Dermis blood vessel endothelial cell (primary cell): Measurements from ENCODE around the gene SCARF1. TPM values are rescaled to one million over a fixed set of nuclear protein-coding genes. Genes with fewer than 3 reads are reported as not detected.

ENCODE experiments used
- DNase-seq: peaks from one replicate; pipeline ENCODE4 v3.0.0; 2010
- total RNA-seq: library from RNA; depleted of rRNA; stranded (reverse); fragments of >200 nt; gene quantifications from 2 replicates; pipeline ENCODE4 v1.2.3, GENCODE V29; 2014

SCARF1 gene
- total RNA-seq, 1 donor from 2014 or later: 172 TPM

DNA sequence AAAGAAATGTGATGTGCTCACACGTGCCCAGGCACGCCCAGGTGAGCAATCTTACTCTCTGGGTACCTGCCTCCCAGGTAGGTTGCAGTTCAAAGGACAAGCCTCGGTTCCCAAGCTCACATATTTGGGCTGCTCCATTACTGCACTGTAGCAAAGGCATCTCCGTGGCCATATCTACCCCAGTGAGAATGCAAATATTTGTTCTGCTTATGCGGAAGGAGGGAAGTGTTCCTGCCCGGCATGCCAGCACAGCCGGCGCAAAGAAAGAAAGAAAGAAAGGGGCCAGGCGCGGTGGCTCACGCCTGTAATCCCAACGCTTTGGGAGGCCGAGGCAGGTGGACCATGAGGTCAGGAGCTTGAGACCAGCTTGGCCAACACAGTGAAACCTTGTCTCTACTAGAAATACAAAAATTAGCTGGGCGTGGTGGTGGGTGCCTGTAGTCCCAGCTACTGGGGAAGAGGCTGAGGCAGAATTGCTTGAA lies 47.6 kb downstream of the SCARF1 start:
- DNase-seq: no peak

DNA sequence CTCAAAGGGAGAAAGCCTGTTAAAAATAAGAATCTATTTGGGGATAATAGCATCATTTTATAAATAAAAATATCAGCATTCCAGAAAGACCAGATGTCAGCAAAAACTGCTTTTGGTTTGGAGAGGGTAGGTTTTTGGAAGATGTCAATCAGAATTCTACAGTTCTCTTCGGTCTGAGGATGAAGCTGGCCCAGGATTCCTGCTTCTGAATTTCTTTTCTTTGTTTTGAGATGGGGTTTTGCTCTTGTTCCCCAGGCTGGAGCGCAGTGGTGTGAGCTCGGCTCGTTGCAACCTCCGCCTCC lies 52.0 kb downstream of the SCARF1 start:
- DNase-seq: no peak

DNA sequence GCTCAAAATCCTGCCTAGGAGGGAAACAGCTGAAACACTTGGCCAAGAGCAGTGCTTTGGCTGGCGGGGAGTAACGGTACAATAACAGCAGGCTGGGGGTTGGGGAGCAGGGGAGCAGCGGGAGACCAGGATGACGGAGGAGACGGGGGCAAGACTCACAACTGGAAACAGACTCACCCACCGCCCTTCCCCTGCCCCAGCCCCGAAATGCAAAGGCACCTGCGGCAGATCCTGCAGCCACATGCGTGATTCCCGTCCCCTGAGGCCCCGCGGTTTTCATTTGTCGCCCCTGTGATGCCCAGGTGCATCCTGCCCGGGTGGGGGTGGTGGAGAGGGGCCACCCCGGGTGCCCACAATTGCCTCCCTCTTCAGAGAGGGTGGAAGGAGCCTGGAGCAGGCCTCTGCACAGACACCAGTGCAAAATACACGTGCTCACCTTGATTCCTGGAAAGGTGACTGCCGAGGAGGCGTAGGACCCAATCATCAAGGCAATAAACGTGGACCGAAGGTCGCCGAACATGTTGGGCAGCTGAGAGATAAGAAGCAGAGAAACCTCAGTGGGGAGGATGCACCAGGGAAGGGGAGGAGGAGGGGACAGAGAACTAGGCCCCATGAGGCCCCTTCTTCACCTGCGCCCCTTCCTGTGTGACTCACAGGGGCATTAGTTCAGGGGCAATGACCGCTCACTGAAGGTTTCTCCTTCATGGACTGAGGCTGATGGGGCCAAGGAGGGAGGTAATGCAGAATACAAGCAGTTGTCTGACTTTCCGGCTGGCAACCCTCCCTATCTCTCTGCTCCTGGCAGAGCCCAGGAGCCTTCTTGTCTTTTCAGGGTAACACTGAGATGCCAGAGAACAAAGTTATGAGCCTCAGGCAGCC lies 52.5 kb downstream of the SCARF1 start:
- no peak for DNase-seq

DNA sequence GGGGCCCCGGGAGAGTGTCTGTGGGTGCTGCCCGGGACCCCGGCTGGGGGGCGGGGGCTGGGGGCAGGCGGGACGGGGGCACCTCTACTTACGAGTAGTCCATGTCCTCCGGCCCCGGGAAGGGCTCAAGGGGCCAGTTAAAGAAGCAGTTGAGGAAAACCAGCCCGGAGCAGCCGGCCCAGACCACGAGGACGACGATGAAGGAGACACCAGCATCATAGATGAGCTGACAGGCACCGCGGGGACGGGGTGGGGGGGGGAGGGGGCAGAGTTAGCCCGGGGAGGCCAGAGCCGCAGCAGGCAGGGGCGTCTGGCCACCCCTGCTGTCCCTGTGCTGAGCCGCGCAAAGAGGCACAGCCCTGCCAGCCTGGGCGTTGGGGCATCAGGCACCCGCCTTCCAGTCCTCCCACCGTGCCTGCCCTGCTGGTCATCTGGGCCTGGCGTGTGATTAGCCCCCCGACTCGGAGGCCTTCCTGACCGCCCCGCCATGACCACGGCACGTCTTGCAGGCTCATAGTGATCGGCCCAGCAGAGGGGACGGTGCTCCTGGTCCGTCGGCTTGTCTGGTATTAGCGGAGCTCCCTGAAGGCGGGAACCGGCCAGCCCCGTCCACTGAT lies 54.0 kb downstream of the SCARF1 start:
- no peak for DNase-seq

DNA sequence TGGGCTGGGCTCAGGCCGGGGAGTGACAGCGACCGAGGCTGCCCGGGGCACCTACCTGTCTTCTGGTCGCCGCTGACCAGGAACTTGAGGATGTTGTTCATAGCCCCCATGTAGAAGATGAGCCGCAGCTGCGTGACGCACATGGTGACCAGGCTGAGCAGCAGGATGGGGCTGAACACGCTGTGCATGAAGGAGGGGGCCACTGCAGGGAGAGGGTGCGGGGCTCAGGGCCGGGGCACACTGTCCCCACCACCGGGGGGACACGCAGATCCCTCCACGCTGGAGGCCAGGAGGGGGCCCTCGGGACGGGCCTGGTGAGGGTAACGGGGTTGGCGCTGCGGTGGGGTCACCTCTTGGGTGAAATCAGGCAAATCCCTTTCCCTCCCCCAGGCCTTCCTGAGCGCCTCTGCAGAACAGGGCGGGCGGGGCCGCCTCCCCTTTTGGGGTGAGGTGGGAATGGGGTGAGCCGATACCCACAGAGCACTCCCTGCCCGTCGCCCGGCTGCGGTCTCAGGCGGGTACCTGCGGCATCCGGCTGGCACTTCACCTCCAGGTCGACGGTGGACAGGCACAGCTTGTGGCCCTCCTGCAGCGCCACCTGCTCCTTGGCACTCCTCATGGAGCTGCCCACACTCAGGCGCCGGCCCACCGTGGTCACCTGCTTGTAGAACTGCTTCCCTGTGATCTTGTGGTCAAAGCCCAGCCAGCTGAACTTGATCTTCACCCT lies 54.6 kb downstream of the SCARF1 start:
- DNase-seq: no peak

DNA sequence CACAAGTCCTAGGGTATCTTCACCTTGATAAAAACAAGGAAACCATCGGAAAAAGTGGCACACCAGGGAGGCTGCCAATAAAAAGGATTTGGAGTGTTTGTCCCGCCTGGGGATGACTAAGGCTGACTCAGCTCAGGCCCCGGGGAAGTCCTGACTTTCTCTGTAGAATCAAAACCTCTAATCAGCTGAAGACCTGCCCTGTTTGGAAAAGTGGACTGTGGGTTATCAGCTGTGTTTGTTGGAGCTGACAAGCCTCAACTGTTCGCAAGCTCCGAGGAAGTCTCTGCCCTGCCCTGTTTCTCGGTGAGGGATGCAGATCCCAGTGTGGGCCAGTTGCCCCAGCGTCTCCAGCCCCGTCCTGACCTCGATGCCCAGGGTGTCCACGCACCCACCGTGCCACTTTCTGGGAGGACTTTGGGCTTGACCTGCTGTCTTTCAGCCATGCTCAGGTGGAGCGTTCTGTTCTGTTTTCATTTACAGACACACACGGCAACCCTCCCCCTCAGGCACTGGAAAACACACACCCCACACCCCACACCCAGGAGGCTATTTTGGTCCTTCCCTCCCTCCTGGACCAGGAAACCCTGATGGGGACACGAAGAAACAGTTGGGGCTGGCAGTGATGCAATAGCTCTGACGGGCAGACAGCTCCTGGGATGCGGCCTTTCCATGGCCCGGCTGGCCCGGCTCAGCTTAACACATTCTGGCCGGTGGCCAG lies 55.3 kb downstream of the SCARF1 start:
- peak; percentile 93 for DNase-seq

DNA sequence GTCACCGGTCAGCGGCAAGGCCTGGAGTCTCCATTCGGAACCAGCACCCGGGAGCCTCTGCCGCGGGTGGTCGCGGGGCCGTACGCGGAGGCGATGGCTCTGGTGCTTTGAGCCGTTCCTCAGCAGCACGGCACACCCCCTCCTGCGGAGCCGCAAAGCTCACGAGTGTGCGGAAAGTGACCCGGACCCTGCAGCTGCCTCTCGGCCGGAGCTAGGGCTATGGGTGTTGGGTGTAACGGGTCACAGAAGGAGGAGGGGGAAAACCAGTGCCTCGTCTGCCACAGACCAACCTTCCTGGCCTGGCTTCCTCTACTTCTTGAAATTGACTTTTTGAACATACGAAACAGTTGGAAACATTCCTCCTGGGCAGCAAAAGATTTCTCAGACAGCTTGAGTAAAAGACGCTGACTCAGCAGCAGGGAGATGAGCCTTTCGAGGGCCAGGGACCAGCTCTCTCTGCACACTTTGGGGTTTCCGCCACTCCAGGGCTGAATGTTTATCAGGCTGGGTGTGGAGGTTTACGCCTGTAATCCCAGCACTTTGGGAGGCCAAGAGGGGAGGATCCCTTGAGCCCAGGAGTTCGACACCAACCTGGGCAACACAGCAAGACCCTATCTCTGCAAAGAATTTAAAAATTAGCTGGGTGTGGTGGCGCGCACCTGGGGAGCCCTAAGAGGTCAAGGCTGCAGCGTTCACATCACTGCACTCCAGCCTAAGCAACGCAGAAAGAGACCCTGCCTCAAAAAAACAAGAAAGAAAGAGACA lies 56.5 kb downstream of the SCARF1 start:
- no peak for DNase-seq

DNA sequence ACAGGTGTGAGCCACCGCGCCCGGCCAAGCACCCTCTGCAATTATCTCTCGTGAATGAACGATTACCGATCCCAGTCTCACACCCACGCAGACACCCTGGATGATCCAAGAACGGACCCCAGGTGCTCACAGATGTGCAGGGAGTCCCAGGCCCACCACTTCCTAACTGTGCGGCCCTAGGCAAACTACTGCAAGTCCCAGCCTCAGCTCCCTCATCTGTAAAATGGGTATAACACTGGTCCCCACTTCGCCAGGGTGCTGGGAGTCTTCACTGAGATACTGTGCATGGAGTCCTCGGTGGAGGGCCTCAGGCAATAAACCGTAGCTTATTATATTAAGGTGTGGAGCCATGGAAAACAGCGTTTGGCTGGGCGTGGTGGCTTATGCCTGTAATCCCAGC lies 61.4 kb downstream of the SCARF1 start:
- DNase-seq: no peak

Other genes starting within 250 kb of the SCARF1 start
- gene YWHAE, start 245.5 kb downstream of the SCARF1 start, total RNA-seq: 558 and 1,026 TPM in 2 replicates
- gene CRK, start 189.5 kb downstream of the SCARF1 start, total RNA-seq: 162 and 166 TPM in 2 replicates
- 193 and 439 TPM in 2 replicates for gene MYO1C, start 153.0 kb downstream of the SCARF1 start, total RNA-seq
- gene INPP5K, start 129.1 kb downstream of the SCARF1 start, total RNA-seq: 74.7 and 88.0 TPM in 2 replicates
- gene PITPNA, start 82.9 kb downstream of the SCARF1 start, total RNA-seq: 18.5 and 29.6 TPM in 2 replicates
- 33.9 and 53.5 TPM in 2 replicates for gene SLC43A2, start 16.9 kb downstream of the SCARF1 start, total RNA-seq
- gene RILP, start 4.1 kb upstream of the SCARF1 start, total RNA-seq: 12.0 and 15.7 TPM in 2 replicates
- 79.6 and 218 TPM in 2 replicates for gene PRPF8, start 39.1 kb upstream of the SCARF1 start, total RNA-seq
- 1.7 and 1.8 TPM in 2 replicates for gene TLCD2, start 64.6 kb upstream of the SCARF1 start, total RNA-seq
- gene WDR81, start 79.0 kb upstream of the SCARF1 start, total RNA-seq: 25.2 and 26.9 TPM in 2 replicates
- 0.05 and 0.17 TPM in 2 replicates for gene SERPINF2, start 97.1 kb upstream of the SCARF1 start, total RNA-seq
- gene SERPINF1, start 116.3 kb upstream of the SCARF1 start, total RNA-seq: 0.37 TPM in 1 of 2 replicates, not detected in the other
- gene SMYD4, start 184.2 kb upstream of the SCARF1 start, total RNA-seq: 10.7 and 13.1 TPM in 2 replicates
- gene RPA1, start 184.3 kb upstream of the SCARF1 start, total RNA-seq: 21.3 and 57.4 TPM in 2 replicates